Measurements from ENCODE around the gene LDHAL6B. TPM values are rescaled to one million over a fixed set of nuclear protein-coding genes. Genes with fewer than 3 reads are reported as not detected.

The LDHAL6B gene
- total RNA-seq, 2 experiments from 2014 or later, result not detected

DNA sequence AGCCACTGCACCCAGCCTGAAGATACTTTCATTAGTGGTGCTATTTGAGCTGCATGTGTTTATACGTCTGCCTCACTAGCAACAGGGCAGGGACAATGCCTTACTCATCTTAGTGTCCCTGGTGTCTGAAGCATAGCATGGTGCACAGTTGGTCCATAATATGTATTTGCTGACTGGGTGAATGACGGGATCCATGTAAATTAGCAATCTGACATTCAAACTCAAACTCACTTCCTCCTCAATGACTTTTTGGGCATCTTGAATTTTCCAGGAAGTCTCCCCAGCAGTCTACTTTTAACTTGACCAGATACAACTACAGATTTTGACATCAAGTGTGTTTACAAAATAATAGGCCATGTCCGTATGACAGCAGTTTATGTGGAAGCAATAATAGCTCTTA lies 3.0 kb upstream of the LDHAL6B start:
- H3K4me1 Mint-ChIP-seq (ENCODE audit: low read depth), result no peaks in the 10 kb centered on the region
- H3K36me3 Mint-ChIP-seq (ENCODE audit: low read depth), result no peaks in the 10 kb centered on the region
- no peaks in the 10 kb centered on the region for H3K27me3 Mint-ChIP-seq
- H3K4me3 ChIP-seq (ENCODE audit: low read length), result no peak overlapping the region
- H3K9me3 ChIP-seq (ENCODE audit: control insufficient read depth in 1 of 2, insufficient read depth in 1 of 2, low read length in 2 of 2), result peaks cover 0 to 8% of the 10 kb centered on the region in 2 experiments
- intact Hi-C loops (cut with DNase I, micrococcal nuclease), result no loop called here
- H3K27me3 ChIP-seq (ENCODE audit: control insufficient read depth in 1 of 2, insufficient read depth in 2 of 2, low read length in 2 of 2), result no peaks in the 10 kb centered on the region
- ATAC-seq (ENCODE audit: poor library complexity), result no peak
- CTCF ChIA-PET, result no interaction called here
- no peaks in the 10 kb centered on the region for H3K9me3 Mint-ChIP-seq
- no peak overlapping the region for H3K27ac ChIP-seq (ENCODE audit: low read depth in 1 of 2, low read length in 2 of 2)
- no peak overlapping the region for H3K27ac Mint-ChIP-seq
- POLR2A ChIA-PET, result no interaction called here
- no peak overlapping the region for H3K4me3 Mint-ChIP-seq
- DNase-seq, result no peak
- TF ChIP-seq, protein P1, sequence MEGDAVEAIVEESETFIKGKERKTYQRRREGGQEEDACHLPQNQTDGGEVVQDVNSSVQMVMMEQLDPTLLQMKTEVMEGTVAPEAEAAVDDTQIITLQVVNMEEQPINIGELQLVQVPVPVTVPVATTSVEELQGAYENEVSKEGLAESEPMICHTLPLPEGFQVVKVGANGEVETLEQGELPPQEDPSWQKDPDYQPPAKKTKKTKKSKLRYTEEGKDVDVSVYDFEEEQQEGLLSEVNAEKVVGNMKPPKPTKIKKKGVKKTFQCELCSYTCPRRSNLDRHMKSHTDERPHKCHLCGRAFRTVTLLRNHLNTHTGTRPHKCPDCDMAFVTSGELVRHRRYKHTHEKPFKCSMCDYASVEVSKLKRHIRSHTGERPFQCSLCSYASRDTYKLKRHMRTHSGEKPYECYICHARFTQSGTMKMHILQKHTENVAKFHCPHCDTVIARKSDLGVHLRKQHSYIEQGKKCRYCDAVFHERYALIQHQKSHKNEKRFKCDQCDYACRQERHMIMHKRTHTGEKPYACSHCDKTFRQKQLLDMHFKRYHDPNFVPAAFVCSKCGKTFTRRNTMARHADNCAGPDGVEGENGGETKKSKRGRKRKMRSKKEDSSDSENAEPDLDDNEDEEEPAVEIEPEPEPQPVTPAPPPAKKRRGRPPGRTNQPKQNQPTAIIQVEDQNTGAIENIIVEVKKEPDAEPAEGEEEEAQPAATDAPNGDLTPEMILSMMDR (IDR thresholded peaks at IDR 0.05), result no peak
- H3K36me3 ChIP-seq (ENCODE audit: insufficient read depth, low read length), result no peaks in the 10 kb centered on the region
- no peaks in the 10 kb centered on the region for H3K4me1 ChIP-seq (ENCODE audit: insufficient read depth, low read length)

- Mint-ChIP-seq H3K4me3 (no peak overlapping the region), H3K4me1 (ENCODE audit: low read depth) (no peaks in the 10 kb centered on the region), H3K9me3 (no peaks in the 10 kb centered on the region), H3K36me3 (ENCODE audit: low read depth) (no peaks in the 10 kb centered on the region), H3K27me3 (no peaks in the 10 kb centered on the region), H3K27ac (no peak overlapping the region)
- ATAC-seq (ENCODE audit: poor library complexity) (no peak), DNase-seq (no peak)
- TF ChIP-seq, protein P1 (IDR thresholded peaks at IDR 0.05), result no peak
- no peaks in the 10 kb centered on the region for H3K4me1 ChIP-seq (ENCODE audit: insufficient read depth, low read length)
- ChIA-PET CTCF (no interaction called here), POLR2A (no interaction called here)
- no peak overlapping the region for H3K4me3 ChIP-seq (ENCODE audit: low read length)
- no peak overlapping the region for H3K27ac ChIP-seq (ENCODE audit: low read depth in 1 of 2, low read length in 2 of 2)
- H3K27me3 ChIP-seq (ENCODE audit: control insufficient read depth in 1 of 2, insufficient read depth in 2 of 2, low read length in 2 of 2), result no peaks in the 10 kb centered on the region
- H3K9me3 ChIP-seq (ENCODE audit: control insufficient read depth in 1 of 2, insufficient read depth in 1 of 2, low read length in 2 of 2), result peaks cover 0 to 8% of the 10 kb centered on the region in 2 experiments
- intact Hi-C loops (cut with DNase I, micrococcal nuclease), result no loop called here
- no peaks in the 10 kb centered on the region for H3K36me3 ChIP-seq (ENCODE audit: insufficient read depth, low read length)
These were observed 612 bp upstream of the LDHAL6B start for GRCh38 chr15:59205839-59206622.

DNA sequence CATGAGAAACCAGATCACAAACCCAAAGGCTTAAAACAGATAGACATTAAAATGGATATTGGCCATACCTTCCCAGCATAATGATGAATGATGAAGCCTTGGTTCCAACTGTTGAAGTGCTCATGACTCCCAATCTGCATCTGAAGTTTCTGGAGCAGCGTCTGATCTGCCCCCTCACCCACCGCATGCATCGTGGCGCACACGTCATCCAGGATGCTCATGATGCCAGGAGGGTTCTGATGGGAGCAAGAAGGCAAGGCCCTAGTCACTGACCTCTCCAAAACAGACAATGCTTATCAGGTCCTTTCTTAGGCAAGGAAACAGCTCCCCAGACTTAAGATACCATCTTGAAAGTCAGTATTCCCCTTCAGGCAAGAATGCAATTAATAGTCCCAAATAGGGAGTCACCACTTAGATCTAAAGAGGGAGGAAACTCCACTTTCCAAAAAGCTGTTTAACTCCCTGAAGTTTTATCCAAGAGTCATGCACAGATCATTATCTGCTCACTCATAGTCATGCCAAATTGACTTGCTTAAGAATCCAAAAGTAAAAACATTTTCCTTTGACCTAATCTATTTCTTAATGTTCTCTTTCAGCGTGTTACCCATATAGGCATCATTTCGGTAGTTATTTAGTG lies 2.1 kb downstream of the LDHAL6B start:
- H3K9me3 ChIP-seq (ENCODE audit: control insufficient read depth in 1 of 2, insufficient read depth in 1 of 2, low read length in 2 of 2), result peaks cover 0 to 8% of the 10 kb centered on the region in 2 experiments
- ChIA-PET POLR2A (no interaction called here), CTCF (no interaction called here)
- no peak overlapping the region for H3K4me3 Mint-ChIP-seq
- H3K27me3 ChIP-seq (ENCODE audit: control insufficient read depth in 1 of 2, insufficient read depth in 2 of 2, low read length in 2 of 2), result no peaks in the 10 kb centered on the region
- H3K4me3 ChIP-seq (ENCODE audit: low read length), result no peak overlapping the region
- intact Hi-C loops (cut with DNase I, micrococcal nuclease), result no loop called here
- H3K9me3 Mint-ChIP-seq, result no peaks in the 10 kb centered on the region
- no peaks in the 10 kb centered on the region for H3K36me3 Mint-ChIP-seq (ENCODE audit: low read depth)
- no peak for ATAC-seq (ENCODE audit: poor library complexity)
- peaks cover 9% of the 10 kb centered on the region for H3K27me3 Mint-ChIP-seq
- no peak for DNase-seq
- no peak overlapping the region for H3K27ac ChIP-seq (ENCODE audit: low read depth in 1 of 2, low read length in 2 of 2)
- H3K27ac Mint-ChIP-seq, result no peak overlapping the region
- no peaks in the 10 kb centered on the region for H3K4me1 ChIP-seq (ENCODE audit: insufficient read depth, low read length)
- H3K36me3 ChIP-seq (ENCODE audit: insufficient read depth, low read length), result no peaks in the 10 kb centered on the region
- TF ChIP-seq, protein P1 (IDR thresholded peaks at IDR 0.05), result no peak
- no peaks in the 10 kb centered on the region for H3K4me1 Mint-ChIP-seq (ENCODE audit: low read depth)
